ENCODE measurements around the gene NFIB.

The NFIB gene

DNA sequence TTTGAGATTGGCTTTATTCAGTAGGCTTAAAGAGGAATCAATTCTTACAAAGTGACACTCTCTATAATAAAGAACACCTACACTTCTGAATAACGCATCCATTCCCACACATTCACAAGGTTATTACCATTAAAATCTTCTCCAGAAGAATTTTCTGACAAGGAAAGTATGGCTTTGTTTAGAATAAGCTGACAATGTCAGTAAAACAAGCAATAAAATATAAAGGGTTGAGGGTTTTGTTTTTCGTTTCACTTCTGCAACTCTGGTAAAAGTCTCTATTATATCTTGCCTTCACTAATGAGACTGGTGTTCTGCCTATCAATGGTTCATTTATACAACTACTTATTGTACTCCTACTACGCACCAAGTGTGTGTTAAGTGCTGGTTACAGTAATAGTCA is 169.7 kb downstream of the NFIB start:
- FAIRE-seq = no peak
- TF ChIP-seq, protein P1, sequence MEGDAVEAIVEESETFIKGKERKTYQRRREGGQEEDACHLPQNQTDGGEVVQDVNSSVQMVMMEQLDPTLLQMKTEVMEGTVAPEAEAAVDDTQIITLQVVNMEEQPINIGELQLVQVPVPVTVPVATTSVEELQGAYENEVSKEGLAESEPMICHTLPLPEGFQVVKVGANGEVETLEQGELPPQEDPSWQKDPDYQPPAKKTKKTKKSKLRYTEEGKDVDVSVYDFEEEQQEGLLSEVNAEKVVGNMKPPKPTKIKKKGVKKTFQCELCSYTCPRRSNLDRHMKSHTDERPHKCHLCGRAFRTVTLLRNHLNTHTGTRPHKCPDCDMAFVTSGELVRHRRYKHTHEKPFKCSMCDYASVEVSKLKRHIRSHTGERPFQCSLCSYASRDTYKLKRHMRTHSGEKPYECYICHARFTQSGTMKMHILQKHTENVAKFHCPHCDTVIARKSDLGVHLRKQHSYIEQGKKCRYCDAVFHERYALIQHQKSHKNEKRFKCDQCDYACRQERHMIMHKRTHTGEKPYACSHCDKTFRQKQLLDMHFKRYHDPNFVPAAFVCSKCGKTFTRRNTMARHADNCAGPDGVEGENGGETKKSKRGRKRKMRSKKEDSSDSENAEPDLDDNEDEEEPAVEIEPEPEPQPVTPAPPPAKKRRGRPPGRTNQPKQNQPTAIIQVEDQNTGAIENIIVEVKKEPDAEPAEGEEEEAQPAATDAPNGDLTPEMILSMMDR (IDR thresholded peaks at IDR 0.05; ENCODE audit: insufficient read depth, missing control alignments) = no peak
- no peak for DNase-seq (ENCODE audit: insufficient read length, low spot score)

DNA sequence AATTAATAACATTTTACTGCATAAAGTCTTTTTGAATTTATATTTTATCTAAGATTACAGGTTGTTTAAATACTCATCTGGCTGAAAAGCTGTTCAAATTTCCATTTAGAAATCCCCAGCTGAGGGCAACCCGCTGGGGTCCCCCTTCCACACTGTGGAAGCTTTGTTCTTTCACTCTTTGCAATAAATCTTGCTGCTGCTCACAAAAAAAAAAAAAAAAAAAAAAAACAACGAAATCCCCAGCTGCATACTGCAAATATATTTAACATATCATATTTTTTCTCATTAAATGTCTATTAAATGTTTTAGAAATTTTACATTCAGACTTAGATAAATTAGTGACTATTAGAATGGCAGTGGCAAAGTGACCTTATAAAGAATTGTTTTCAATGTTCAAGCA is 172.2 kb downstream of the NFIB start:
- FAIRE-seq (no peak), DNase-seq (ENCODE audit: insufficient read length, low spot score) (no peak)
- TF ChIP-seq, protein P1 (IDR thresholded peaks at IDR 0.05; ENCODE audit: insufficient read depth, missing control alignments) = no peak

DNA sequence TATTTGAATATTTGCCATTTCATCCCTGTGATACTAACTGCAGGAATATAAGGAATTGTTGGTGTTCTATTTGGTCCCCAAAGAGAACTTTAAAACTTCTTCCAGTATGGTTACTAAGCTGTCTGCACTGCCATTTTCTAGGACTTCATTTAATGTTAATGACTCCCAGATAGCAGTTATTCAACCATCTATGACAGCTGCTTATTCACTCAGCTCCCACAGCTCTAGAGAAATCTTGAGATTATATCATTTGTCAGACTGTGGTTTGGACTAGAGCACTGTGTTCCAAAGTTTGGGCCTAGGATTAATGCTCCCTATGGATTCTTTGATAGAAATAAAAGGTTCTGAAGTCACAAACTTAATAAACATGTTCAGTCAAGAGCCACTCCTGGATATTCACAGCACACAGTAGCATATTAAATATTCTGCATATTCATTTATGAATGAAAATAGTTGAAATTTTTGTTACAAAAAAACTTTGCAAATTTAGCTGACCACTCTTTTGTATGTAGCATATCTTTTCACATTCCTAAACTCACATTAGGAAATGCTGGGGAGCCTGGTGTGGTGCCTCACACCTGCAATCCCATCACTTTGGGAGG is 173.7 kb downstream of the NFIB start:
- no peak for FAIRE-seq
- TF ChIP-seq, protein P1 (IDR thresholded peaks at IDR 0.05; ENCODE audit: insufficient read depth, missing control alignments) = no peak
- DNase-seq (ENCODE audit: insufficient read length, low spot score) = no peak

DNA sequence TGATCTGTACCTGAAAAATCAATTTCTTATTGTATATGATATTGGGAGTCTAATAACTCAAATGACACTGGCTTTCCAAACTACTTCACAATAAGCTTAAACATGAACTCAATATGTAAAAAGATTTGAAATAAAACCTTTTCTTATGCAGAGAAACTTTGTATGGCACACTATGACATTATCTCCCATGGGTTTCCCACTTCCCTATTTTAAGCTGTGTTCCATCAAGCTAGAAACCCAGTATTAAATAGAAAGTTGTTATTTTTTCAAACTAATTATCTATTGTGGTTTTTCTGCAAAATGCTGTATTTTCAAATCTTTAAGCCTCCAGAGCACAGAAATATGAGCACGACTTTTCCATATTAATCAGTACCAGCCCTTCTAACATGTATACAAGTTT is 174.7 kb downstream of the NFIB start:
- DNase-seq (ENCODE audit: insufficient read length, low spot score) (no peak), FAIRE-seq (no peak)
- TF ChIP-seq, protein P1 (IDR thresholded peaks at IDR 0.05; ENCODE audit: insufficient read depth, missing control alignments) = no peak

DNA sequence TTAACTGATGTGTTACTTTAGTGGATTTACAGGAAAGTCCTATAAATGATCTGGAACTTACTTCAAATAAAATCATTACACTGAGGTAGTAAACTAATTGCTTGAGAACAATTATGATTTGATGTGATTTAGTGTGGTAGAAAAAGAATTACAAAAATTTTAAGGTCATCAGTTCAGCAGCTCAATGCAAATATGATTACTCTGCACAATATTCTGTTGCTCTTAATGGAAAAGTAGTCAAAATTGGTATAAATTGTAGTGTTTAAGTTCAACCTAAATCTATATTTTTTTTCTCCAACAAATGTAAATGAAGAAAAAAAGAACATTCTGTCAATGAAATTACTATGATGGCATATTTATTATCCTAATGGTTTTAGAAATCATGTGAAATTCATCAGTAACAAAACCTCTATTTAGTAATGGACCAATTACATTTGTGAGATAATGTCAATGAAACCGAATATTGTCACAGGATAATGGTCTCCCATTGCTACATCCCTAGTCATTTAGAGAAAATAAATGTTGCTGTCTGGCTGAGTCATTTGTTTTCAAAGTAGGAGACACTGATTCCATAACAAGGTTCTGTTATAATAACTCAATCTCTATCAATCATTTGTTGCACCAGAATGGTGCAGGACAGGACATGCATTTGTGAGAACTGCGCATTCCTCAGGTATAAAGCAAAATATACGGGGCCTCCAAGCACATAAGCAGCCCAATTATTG is 177.1 kb downstream of the NFIB start:
- TF ChIP-seq, protein P1 (IDR thresholded peaks at IDR 0.05; ENCODE audit: insufficient read depth, missing control alignments) = no peak
- no peak for FAIRE-seq
- DNase-seq (ENCODE audit: insufficient read length, low spot score) = no peak

DNA sequence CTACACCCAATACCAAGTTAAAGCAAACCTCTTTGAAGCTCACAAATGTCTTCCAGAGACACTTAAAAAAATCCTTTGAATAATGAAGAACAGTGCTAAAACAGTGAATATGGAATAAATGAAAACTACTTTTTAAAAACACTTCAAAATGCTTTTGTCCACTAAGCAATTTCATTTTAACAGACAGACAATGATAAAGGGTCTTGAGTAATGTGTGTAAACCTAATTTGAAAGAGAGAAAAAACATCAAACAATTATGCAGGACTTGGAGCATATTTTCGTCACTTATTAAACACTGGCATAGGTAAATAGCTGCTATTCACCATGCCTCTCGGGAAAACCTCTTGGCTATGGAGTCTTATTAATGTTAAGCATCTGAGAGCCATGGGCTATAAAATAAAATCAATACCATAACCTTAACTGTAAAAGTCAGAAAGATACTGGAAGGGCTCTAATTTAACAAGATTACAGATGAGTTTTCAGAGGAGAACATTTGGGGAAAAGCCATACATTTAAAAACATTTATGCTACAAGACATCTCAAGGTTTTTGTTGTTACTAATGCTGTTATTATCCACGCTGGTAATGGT is 177.8 kb downstream of the NFIB start:
- no peak for FAIRE-seq
- TF ChIP-seq, protein P1 (IDR thresholded peaks at IDR 0.05; ENCODE audit: insufficient read depth, missing control alignments) = no peak
- DNase-seq (ENCODE audit: insufficient read length, low spot score) = no peak

DNA sequence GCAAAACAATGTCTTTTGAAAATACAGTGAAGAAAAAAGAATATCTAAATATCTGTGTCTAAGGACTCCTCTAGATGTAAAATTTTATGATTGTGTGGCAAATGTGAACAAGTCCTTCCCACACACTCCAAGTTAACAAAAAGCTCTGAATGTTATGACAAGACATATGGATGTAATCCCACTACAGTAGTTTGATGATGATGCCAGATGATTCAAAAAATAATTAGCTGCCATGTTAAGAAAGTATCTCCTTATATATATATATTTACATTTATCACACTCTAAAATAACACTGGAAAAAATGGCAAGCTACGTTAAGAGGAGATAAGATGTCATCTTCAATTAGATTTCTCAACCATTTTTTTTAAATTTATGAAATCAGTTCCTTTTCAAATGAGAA is 178.5 kb downstream of the NFIB start:
- FAIRE-seq (no peak), DNase-seq (ENCODE audit: insufficient read length, low spot score) (no peak)
- TF ChIP-seq, protein P1 (IDR thresholded peaks at IDR 0.05; ENCODE audit: insufficient read depth, missing control alignments) = no peak

Data from D721Med (cell line).